ENCODE measurements around the gene NEGR1. TPM values are rescaled to one million over a fixed set of nuclear protein-coding genes. Genes with fewer than 3 reads are reported as not detected.

Gene NEGR1
- total and polyA plus RNA-seq, 9 of the 15 experiments (the other 6 are each of a cell fraction or from before 2014, with no cell fraction given) = not detected

GRCh38 chr1:71650119-71650518, 632.2 kb downstream of the NEGR1 start:
- ATAC-seq = no peak
- CTCF ChIA-PET (ENCODE audit: low intra/inter-chr PET ratio) = no interaction called here
- Histone ChIP-seq H3K79me2 (ENCODE audit: control insufficient read depth, insufficient read depth, low read length) (no peaks in the 10 kb centered on the region), H4K20me1 (replicated peaks; ENCODE audit: control insufficient read depth, insufficient read depth, low read length) (no peaks in the 10 kb centered on the region), H3K36me3 (ENCODE audit: control insufficient read depth, insufficient read depth, low read length) (no peaks in the 10 kb centered on the region), H3K9ac (ENCODE audit: insufficient read depth in 1 of 2, low read depth in 2 of 2, low read length in 2 of 2) (no peak overlapping the region), H3K4me2 (ENCODE audit: insufficient read depth, low read length) (no peak overlapping the region), H3K4me1 (replicated peaks in 1 of 2; ENCODE audit: control insufficient read depth in 2 of 2, insufficient read depth in 2 of 2, low read length in 2 of 2) (no peaks in the 10 kb centered on the region), H3K9me1 (ENCODE audit: control insufficient read depth, insufficient read depth, low read length) (no peaks in the 10 kb centered on the region), H3K27ac (ENCODE audit: extremely low read depth, low read depth, low read length) (no peak overlapping the region), H3K9me3 (replicated peaks; ENCODE audit: control insufficient read depth, insufficient read depth, low read depth, low read length) (no peaks in the 10 kb centered on the region), H3K4me3 (no peak overlapping the region), H2AFZ (ENCODE audit: low read depth, low read length) (no peak overlapping the region), H3K27me3 (ENCODE audit: control insufficient read depth in 2 of 2, insufficient read depth in 2 of 2, low read length in 2 of 2) (no peaks in the 10 kb centered on the region)
- TF ChIP-seq PML (IDR thresholded peaks at IDR 0.05; ENCODE audit: low read length) (no peak), MTA2 (IDR thresholded peaks at IDR 0.05; ENCODE audit: low read depth) (no peak)
- TF ChIP-seq, protein P1, sequence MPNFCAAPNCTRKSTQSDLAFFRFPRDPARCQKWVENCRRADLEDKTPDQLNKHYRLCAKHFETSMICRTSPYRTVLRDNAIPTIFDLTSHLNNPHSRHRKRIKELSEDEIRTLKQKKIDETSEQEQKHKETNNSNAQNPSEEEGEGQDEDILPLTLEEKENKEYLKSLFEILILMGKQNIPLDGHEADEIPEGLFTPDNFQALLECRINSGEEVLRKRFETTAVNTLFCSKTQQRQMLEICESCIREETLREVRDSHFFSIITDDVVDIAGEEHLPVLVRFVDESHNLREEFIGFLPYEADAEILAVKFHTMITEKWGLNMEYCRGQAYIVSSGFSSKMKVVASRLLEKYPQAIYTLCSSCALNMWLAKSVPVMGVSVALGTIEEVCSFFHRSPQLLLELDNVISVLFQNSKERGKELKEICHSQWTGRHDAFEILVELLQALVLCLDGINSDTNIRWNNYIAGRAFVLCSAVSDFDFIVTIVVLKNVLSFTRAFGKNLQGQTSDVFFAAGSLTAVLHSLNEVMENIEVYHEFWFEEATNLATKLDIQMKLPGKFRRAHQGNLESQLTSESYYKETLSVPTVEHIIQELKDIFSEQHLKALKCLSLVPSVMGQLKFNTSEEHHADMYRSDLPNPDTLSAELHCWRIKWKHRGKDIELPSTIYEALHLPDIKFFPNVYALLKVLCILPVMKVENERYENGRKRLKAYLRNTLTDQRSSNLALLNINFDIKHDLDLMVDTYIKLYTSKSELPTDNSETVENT (CRISPR knock-in tag; IDR thresholded peaks at IDR 0.05) = no peak
- 2% methylated on average over 3 of the region's 3 CpGs for WGBS (ENCODE audit: insufficient coverage, low coverage, missing lambda C conversion rate)
- DNase-seq (ENCODE audit: extremely low read depth in 1 of 4, low spot score in 3 of 4) = no peak
- BruUV-seq (replicated peaks) = no TSS peak
- in situ Hi-C loops (cut with MboI) (no loop called here), intact Hi-C loops (cut with micrococcal nuclease) (no loop called here)
- no peak for FAIRE-seq
- POLR2A ChIA-PET = no interaction called here

DNA sequence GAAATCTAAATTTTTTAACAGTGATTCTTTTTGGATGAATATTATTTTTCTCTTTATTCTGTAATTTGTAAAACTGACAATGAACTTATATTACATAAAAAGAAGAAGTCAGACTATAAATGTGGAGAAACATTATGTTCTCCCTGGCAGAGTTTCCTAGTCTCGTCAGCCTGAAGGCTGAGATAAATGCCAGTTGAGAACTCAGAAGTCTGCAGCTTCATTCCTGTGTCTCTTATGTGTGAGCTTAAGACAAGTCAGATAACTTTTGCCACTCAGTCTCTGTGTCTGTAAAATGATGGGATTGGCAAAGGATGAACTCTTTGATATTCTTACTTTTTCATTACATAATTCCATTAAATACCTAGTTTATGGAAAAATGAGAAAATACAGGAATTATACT, 632.7 kb downstream of the NEGR1 start:
- WGBS (ENCODE audit: insufficient coverage, low coverage, missing lambda C conversion rate) = 0% methylated on average over 1 of the region's 1 CpG
- BruUV-seq (replicated peaks) = no TSS peak
- Histone ChIP-seq H3K9ac (ENCODE audit: insufficient read depth in 1 of 2, low read depth in 2 of 2, low read length in 2 of 2) (no peak overlapping the region), H3K27me3 (ENCODE audit: control insufficient read depth in 2 of 2, insufficient read depth in 2 of 2, low read length in 2 of 2) (no peaks in the 10 kb centered on the region), H3K9me3 (replicated peaks; ENCODE audit: control insufficient read depth, insufficient read depth, low read depth, low read length) (no peaks in the 10 kb centered on the region), H3K79me2 (ENCODE audit: control insufficient read depth, insufficient read depth, low read length) (no peaks in the 10 kb centered on the region), H3K36me3 (ENCODE audit: control insufficient read depth, insufficient read depth, low read length) (no peaks in the 10 kb centered on the region), H3K4me1 (replicated peaks in 1 of 2; ENCODE audit: control insufficient read depth in 2 of 2, insufficient read depth in 2 of 2, low read length in 2 of 2) (no peaks in the 10 kb centered on the region), H4K20me1 (replicated peaks; ENCODE audit: control insufficient read depth, insufficient read depth, low read length) (no peaks in the 10 kb centered on the region), H2AFZ (ENCODE audit: low read depth, low read length) (no peak overlapping the region), H3K27ac (ENCODE audit: extremely low read depth, low read depth, low read length) (no peak overlapping the region), H3K4me3 (no peak overlapping the region), H3K9me1 (ENCODE audit: control insufficient read depth, insufficient read depth, low read length) (no peaks in the 10 kb centered on the region), H3K4me2 (ENCODE audit: insufficient read depth, low read length) (no peak overlapping the region)
- no peak for DNase-seq (ENCODE audit: extremely low read depth in 1 of 4, low spot score in 3 of 4)
- intact Hi-C loops (cut with micrococcal nuclease) (no loop called here), in situ Hi-C loops (cut with MboI) (no loop called here)
- ChIA-PET CTCF (ENCODE audit: low intra/inter-chr PET ratio) (no interaction called here), POLR2A (no interaction called here)
- ATAC-seq = no peak
- TF ChIP-seq ZNF511 (CRISPR knock-in tag; IDR thresholded peaks at IDR 0.05) = no peak
- no peak for TF ChIP-seq BRD4 (IDR thresholded peaks at IDR 0.05)
- TF ChIP-seq SP1 (CRISPR knock-in tag; IDR thresholded peaks at IDR 0.05) = no peak
- TF ChIP-seq DDX20 (tag; IDR thresholded peaks at IDR 0.05; ENCODE audit: low read depth) = no peak
- no peak for TF ChIP-seq SIN3A (IDR thresholded peaks at IDR 0.05; ENCODE audit: borderline replicate concordance in 2 of 2, control insufficient read depth in 1 of 2, low read depth in 2 of 2, low read length in 2 of 2)
- FAIRE-seq = no peak
